GF-D8 (cell line): ENCODE measurements around the gene GABARAP.

Source experiments
- DNase-seq: peaks from one replicate; lab custom pipeline; 2025; lab: John Stamatoyannopoulos, UW

The GABARAP gene

DNA sequence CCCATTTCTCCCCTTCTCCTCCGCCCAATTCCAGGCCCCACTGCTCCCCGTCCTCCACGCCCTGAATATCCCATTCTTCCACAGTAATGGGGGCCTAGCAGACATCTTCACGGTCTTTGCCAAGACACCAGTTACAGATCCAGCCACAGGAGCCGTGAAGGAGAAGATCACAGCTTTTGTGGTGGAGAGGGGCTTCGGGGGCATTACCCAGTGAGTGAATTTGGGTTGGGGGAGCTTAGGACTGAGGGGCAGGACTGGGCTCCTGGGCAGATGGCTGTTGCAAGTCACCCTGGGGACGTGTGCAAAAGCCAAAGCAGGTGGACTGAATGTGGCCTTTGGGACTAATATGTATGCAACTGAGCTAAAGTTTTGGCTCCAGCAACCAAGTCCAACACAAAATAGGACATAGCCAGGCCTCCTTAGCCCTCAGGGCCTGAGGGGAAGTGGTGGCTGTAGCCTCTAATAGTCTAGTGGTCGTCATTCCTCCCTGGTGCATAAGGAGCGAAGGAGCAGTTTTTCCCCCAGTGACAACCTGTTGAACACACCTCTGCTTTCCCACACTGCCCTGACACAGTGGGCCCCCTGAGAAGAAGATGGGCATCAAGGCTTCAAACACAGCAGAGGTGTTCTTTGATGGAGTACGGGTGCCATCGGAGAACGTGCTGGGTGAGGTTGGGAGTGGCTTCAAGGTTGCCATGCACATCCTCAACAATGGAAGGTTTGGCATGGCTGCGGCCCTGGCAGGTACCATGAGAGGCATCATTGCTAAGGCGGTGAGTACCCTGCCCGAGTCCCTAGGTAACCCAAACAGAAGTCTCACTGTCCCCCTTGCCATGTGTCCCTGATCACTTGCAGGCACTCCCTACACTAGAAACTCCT is 19.9 kb downstream of the GABARAP start:
- DNase-seq = no peak

DNA sequence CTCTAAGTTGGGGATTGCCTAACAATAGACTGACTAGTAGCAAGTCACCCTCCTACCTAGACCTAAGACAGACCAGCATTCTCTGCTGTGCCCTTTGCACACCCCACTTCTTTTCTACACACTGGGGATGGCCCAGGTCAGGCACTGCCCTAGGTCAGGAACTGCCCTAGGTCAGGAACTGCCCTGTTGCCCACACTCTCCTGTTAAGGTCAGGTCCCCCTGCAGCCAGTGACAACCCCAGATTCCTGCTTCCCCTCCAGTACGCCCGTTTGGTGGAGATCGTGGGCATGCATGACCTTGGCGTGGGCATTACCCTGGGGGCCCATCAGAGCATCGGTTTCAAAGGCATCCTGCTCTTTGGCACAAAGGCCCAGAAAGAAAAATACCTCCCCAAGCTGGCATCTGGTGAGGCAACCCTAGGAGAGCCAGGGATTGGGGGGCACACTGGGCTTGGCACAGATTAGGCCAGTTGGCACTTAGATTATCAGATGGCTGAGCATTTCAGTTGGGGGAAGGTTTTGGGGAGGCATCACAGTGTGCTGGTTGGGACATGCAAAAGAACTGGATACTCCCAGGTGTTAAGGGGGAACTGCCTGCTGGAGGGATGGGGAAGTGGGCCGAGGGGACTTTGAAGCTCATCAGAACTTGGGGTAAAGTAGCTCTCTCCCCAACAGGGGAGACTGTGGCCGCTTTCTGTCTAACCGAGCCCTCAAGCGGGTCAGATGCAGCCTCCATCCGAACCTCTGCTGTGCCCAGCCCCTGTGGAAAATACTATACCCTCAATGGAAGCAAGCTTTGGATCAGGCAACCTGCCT is 20.8 kb downstream of the GABARAP start:
- no peak for DNase-seq

DNA sequence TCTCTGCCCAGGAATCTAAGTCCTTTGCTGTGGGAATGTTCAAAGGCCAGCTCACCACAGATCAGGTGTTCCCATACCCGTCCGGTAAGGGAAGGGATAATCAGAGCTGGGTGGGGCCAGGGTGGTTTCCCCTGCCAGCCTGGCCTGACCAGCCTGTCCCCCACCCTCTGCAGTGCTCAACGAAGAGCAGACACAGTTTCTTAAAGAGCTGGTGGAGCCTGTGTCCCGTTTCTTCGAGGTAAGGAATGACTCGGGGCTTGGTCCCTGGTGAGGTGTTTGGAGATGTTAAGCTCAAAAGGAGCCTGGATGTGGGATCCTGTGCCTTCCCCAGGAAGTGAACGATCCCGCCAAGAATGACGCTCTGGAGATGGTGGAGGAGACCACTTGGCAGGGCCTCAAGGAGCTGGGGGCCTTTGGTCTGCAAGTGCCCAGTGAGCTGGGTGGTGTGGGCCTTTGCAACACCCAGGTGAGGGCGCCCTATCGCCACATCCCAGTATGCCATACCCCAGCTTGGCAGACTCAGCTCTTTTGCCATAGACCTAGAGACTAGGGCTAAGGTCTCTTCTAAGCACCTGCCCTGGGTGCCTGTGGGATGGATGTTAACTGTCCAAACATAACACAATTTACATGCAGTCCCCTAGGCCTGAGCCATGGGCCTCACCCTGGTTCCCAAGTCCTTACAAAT is 21.5 kb downstream of the GABARAP start:
- peak; percentile 4 for DNase-seq

DNA sequence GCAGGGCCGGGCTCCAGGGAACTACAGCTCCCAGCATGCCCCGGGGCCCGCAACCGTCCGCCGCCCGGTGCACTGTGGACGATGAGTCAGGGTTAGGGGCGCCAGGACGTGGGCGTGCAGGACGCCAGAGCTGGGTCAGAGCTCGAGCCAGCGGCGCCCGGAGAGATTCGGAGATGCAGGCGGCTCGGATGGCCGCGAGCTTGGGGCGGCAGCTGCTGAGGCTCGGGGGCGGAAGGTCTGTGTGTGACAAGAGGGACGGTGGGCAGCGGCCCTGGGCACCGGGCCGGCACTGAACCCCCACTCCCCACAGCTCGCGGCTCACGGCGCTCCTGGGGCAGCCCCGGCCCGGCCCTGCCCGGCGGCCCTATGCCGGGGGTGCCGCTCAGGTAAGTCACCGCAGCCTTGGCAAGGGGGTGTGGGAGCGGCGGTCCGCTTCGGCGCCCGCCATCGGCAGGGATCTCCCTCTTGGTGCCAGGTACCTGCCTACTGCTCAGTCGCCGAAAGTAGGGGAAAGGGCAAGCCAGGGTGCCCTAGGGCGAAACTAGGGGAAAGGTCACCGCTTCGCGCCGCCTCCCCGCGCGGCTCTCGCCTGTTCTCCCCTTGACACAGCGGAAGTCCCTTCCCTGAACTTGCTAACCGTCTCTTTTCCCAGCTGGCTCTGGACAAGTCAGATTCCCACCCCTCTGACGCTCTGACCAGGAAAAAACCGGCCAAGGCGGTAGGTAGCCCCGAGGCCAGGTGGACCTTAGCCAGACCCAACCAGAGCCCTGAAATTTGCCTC is 22.2 kb downstream of the GABARAP start, which contains the start of the genes ACADVL and DLG4:
Gene ACADVL (plus strand): TSS at position 127 of the 781 bp plus-strand sequence. CDS start 47 bp downstream, at position 174.
Gene DLG4 (minus strand): TSS at position 25 of the 781 bp plus-strand sequence.
- no peak for DNase-seq

DNA sequence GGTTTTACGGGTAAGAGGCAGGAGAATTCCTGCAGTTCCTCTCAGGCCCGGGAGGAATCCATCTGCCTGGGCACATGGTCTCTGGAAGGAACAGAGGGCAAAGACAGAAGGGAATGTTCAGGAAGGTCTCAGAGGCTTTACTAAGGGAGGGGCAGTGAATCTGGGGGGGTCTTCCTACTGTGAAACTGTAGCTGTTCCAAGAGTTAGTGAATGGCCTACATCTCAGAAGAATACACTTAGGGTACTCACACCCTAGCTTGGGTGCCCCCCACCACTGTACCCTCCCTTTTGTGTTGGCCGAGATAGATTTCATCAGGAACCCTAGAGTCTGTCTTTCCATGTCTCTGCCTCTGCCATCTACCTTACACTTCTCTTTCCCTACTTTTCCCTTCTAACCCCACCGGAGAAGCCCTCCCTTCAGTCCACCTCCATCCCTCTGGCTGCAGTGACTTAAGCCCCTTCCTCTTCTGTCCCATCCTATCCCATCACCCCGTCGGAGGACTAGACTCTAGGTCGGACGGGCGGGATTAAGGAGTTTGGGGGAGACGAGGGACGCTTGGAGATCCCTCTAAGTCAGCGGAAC is 22.9 kb downstream of the GABARAP start:
- no peak for DNase-seq

DNA sequence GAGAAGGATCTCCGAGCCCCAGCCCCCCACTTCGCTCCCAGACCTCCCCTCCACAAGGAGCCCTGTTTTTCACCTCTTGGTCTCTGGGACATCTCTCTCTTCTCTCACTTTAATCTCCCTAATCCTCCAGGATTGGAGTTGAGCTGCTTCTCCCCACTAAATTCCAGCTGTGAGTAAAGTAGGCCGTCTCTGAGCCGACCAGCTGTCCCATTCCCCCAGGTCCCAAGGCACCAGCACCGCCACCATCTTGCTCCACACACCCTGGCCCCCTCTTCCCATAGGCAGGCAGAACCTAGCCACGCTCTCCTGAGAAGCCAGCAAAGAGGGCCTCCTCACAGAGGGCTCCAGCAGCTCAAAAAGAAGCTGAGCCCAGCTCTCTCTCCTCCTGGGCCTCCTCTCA is 23.5 kb downstream of the GABARAP start:
- DNase-seq = no peak

DNA sequence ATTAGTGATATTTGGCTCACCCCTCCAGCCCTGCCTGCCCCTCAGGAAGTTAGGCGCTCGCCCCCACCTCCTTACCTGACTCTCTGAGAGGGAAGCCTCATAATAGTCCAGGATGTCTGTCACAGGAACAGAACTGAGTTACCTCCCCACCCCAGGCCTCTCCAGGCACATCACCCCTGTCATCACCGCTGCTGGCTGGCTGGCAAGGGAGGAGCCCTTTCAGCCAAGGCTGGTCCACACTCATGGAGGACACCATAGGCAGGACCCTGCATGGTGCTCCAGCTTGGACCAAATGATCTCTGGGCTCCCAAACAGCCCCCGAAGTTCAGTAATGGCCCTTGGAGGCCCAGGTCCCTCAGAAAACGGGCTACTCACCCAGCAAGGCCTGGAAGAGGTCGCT is 24.1 kb downstream of the GABARAP start:
- no peak for DNase-seq

DNA sequence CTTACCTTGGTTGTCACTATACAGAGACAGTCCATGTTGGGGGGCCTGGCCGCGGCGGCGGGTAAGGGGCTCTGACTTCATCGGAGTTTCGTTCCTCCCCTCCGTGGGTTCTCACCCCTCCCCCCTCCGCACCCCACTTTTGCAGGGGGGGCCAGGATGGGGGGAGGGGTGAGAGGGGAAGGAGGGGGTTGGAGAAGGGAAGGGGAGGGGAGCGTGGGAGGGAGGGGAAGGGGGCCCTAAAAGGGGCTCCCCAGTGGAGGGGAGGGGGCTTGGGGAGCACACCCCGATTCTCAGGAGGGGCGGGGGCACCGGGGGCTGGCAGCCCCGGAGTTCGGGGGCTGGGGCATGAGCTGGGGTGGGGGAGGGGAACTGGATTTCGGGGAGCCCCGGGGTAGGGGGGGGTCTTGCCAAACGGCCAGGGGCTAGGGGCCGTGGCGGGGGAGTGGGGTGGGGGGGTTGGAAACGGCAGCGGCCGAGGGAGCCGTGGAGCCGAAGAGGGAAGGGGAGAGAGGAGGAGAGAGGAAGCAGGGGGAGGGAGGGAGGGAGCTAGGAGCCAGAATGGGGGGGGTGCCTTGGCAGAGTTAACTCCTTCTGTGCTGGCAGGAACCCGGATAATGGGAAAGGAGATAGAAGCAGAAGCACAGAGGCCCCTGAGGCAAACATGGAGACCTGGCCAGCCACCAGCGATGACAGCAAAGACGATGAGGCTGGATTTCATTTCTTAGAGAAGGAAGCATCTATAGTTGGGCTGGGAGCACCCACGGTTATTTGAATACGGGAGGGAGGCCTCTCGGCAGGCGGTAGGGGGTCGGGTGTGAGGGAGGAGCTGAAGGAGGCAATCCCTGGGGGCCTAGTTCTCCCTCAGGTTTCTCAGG is 24.9 kb downstream of the GABARAP start:
- DNase-seq = no peak

DNA sequence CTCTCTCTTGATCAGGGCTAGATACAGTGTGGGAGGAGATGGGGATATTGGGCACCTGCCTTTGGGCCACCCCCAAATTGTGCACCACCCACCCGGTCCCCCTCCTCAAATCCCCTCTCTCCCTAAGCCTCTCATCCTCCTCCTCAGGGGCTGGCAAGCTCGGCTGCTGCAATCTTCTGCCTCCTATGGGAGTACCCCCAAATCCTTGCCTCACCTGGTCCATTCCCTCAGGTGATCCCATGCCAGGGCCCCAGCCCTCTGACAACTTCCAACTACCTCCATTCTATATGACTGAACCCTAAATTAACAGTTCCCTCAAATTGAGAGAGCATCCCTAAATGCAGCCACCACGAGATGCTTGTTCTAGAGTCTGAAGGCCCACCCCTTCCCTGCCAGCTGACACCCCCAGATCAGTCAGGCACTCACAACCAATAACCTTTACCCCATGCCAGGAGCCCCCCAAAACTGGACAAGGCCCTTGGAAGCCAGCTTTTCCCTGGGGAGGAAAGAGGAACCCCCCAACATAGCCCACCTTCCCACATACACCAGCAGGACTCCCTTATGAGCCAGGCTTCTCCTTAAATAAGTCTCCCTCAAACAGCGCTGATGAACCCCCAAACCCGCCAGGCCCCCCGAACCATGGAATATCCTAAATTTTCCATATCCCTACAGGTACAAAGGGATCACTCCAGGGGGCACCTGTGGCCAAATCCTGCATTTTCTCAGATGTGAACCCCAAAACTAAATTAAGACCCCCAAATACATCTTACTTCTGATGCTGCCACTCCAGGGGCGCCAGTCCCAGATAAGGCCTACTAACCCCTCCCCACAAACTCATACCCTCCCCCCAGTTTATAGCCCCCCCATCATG is 25.8 kb downstream of the GABARAP start:
- DNase-seq = no peak

DNA sequence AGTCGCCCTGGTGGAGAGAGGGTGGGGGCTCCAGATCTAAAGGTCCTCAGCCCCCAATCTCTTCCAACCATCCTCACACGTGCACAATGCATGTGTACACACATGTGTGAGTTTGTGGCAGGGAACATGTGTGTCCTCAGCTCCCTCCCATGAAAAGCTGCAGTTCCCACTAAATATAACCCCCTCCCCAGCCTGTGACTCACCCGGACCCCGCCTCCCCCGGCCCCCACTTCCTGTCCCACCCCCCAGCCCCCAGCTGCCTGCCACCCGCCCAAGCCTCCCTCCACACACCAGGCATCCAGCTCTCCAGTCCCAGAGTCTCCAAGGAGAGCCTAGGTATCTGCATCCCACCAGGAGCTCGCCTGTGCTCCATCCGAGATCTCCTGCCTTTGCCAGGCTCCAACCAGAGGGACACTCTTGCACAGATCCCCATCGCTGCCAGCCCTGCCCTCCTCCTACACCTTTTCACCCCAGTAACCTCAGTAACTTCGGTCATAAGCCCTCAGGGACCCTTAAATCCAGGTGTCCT is 26.5 kb downstream of the GABARAP start:
- no peak for DNase-seq

DNA sequence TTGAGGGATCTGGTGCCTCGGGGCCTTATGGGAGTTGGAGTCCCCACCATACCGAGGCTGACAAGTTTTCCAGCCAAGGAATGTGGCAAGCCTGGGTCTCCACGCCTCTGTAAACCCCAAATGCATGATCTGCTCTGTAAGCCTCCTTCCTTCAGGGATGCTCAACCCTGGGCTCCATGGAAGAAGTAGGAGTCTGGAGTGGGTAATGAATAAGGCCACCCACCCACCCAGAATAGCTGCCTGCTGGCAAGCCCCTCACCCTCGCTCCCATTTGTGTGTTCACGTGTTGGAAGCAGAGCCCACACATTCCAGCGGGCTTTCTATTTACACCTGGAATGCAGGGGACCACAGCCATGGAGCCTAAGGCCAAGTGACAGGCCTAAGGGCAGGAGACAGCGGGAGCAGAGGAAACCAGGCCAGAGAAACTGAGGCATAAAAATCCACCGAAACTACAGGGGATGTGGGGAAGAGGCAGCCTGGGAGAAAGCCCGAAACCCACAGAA is 27.1 kb downstream of the GABARAP start:
- DNase-seq = no peak

DNA sequence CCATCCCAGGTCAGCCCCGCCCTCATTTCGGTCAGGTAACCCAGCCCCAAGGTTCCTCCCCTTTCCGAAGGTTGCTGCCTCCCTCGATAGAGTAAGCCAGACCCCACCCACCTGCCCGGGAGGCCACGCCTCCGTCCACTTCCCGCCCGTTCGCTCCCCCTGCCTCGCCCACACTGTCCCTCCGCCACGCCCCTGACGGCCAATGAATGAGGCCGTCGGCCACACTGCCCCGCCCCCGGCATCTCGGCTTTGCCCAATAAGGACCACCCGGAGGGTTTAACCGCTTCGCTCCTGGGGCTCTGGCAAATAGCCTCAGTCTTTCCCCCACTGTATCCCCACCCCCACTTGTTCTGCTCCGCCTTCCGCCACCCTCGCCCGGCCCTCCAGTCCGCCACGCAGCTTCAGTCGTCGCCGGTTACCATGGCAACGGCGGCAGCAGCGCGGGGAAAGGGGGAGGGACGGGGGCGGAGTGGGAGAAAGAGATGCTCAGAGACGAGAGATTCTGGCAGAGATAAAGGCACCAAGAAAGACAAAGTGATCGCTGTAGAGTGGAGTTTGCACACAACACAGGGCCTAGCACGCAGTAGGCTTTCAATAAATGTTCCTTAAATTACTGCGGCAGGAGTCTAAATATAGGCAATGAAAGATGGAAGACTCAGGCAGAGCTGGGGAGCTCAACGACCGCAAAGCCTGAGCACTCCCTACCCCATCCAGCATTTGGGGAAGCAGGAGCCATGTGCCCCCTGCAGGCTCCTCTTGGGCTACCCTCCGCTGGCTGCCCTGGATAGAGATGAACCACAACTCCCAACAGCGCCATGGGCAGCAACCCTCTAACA is 27.7 kb downstream of the GABARAP start:
- DNase-seq = peak; percentile 58

DNA sequence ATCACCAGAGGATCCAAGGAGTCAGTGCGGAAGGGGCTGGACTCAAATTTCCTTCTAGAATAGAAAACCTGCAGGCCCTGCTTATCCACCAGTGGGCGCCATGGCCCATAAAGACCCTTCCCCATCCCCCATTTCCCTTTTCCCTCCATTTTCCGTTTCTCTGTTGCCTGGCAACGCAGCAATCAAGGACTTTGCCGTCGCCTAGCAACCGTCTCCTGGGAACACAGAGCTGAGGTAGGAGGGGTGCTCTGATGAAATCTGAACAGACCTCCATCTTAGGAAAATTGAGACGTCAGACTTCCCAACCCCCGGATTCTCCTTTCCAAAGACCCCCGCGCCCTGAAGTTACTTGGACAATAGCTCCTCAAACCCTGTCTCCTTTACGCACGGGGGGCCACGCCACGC is 28.4 kb downstream of the GABARAP start:
- no peak for DNase-seq

DNA sequence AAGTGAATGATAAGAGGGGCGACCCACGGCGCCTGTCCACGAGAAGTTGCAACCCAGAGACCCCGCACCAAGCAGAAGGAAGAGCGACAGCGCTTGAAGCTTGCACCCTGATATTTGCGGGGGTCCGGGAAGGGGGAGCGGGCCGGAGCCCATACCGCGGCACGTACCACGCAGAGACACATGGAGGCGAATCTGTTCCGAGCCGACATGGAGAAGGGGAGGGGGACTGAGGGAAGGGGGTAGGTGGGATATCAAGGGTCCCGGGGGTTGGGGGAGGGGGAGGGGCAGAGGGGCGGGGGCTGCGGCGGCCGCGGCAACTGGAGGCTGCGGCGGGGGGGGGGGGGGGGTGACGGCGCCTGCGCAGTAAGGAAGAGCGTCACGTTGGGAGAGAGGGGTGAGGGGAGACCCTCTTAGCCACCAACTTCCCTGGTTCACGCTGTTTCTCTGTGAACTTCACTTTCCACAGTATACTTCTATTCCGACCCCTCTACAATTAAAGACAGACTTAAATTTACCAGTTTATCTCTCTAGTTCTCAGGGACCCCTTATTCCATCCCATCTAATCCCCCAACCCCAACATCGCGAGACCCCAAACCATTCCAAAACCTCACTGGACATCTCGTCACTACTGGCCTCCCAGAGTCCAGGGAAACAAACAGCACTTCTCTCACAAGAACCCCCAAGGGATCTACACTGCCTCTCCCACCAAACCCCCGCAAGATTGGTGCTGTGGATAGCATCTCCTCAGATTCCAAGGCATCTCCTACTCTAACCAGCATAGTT is 30.6 kb downstream of the GABARAP start:
- no peak for DNase-seq

DNA sequence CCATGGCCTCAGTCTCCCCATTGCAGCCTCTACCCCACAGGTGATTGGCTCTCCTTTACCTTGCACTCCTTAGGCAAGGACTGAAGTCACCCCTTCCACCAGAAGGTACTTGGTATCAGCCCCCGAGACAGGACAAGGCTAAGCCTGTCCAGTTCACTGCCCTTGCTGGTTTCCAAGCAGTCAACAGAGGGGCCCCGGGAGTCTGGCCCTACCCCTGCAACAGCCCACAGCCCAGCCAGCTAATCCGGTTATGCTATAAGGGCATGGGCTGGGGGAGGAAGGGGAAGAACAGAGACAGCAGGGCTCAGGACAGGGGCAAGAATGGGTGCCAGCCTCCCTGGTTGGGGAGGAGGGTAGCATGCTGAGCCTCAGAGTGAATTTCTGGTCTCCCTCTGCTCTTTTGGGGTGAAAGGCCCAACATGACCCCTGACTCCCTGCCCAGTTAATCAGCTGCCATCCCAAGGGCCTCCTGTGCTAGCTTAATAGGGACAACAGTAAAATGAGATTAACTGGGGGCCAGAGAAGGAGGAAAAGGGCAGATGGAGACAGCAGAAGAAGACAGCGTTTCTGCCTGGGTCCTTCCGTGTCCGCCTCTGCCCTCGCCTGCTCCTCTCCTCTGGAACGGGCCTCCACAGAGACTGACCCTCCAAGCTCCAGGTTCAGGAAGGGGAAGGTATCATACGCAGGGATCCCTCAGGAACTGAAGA is 33.3 kb downstream of the GABARAP start:
- DNase-seq = no peak

DNA sequence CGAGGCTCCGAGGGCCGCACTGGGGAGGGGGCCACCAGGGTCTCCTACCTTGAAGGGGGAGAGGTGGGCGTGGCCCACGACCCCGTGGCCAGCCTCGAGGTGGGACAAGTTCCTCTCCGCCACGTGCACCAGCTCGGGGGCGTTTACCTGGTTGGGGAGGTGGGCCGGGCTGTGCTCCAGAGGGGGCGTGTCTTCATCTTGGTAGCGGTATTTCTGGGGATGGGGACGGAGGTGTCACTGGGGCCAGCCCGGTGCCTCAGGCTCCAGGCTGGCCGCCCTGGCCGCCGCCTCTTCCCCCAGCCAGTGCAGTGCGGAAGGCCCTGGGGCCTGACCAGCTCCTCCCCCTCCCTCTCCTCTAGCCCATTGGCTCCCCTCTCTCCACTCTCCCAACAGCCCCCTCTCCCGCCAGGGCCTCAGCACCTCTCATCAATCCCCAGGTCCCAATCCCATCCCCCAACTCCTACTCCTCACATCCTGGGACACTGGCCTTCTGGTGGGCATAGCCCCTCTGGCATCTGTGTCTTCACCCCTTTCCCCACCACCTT is 34.1 kb downstream of the GABARAP start:
- no peak for DNase-seq
